Esophagus squamous epithelium (tissue), 4 donors: ENCODE results near the gene FAIM2.

Source experiments
- POLR2A ChIP-seq, 4 donors: fragments of 450-650 bp; IDR thresholded peaks; one replicate each; pipeline ENCODE4 v1.6.1; 2017; ENCODE audit warnings: antibody characterized with exemption in 4 of 4, mild to moderate bottlenecking in 4 of 4, moderate library complexity in 3 of 4
- TF ChIP-seq, protein P1 (sequence below), 6 experiments: fragments of 450-650 bp in 4 of 6; fragments of 200-600 bp in 2 of 6; sonication (generic) in 2 of 6; IDR thresholded peaks; one replicate each; pipeline ENCODE4 v1.5.1; 2016 to 2019; ENCODE audit warnings: antibody characterized with exemption in 6 of 6, mild to moderate bottlenecking in 4 of 6, moderate library complexity in 4 of 6

GRCh38 chr12:49854976-49855375 lies 48.7 kb downstream of the FAIM2 start:
- no peak for TF ChIP-seq POLR2A (IDR thresholded peaks at IDR 0.05)
- TF ChIP-seq, protein P1, sequence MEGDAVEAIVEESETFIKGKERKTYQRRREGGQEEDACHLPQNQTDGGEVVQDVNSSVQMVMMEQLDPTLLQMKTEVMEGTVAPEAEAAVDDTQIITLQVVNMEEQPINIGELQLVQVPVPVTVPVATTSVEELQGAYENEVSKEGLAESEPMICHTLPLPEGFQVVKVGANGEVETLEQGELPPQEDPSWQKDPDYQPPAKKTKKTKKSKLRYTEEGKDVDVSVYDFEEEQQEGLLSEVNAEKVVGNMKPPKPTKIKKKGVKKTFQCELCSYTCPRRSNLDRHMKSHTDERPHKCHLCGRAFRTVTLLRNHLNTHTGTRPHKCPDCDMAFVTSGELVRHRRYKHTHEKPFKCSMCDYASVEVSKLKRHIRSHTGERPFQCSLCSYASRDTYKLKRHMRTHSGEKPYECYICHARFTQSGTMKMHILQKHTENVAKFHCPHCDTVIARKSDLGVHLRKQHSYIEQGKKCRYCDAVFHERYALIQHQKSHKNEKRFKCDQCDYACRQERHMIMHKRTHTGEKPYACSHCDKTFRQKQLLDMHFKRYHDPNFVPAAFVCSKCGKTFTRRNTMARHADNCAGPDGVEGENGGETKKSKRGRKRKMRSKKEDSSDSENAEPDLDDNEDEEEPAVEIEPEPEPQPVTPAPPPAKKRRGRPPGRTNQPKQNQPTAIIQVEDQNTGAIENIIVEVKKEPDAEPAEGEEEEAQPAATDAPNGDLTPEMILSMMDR (IDR thresholded peaks at IDR 0.05) = no peak
